ENCODE results near the gene NOTCH3. TPM values are rescaled to one million over a fixed set of nuclear protein-coding genes. Genes with fewer than 3 reads are reported as not detected.

The NOTCH3 gene
- total and polyA plus RNA-seq, 2 experiments from 2014 or later, result 25.2 to 34.8 TPM

- no peaks in the 10 kb centered on the region for H3K9me3 ChIP-seq (ENCODE audit: low read depth)
- no peak overlapping the region for H3K4me3 ChIP-seq
- H4K20me1 ChIP-seq (ENCODE audit: insufficient read depth, poor library complexity, severe bottlenecking), result no peaks in the 10 kb centered on the region
- H3K36me3 ChIP-seq (replicated peaks; ENCODE audit: insufficient read depth, low read depth), result no peaks in the 10 kb centered on the region
- WGBS (ENCODE audit: low lambda C conversion rate, missing lambda C conversion rate), result 95% methylated on average over 22 of the region's 22 CpGs
- no peak overlapping the region for H2AFZ ChIP-seq
- no peaks in the 10 kb centered on the region for H3K9me2 ChIP-seq (replicated peaks; ENCODE audit: insufficient read depth)
- DNase-seq (ENCODE audit: low spot score), result no peak
- peaks cover 9% of the 10 kb centered on the region for H3K4me1 ChIP-seq (ENCODE audit: insufficient read depth)
- peaks cover 17% of the 10 kb centered on the region for H3K79me2 ChIP-seq
- H3K27ac ChIP-seq, result peak overlapping the region; percentile 94
- peak overlapping the region; percentile 91 for H3K4me2 ChIP-seq
- no peaks in the 10 kb centered on the region for H3K27me3 ChIP-seq
- TF ChIP-seq CTCF (IDR thresholded peaks at IDR 0.05; ENCODE audit: poor library complexity), result no peak
- TF ChIP-seq EZH2phosphoT487 (IDR thresholded peaks at IDR 0.05; ENCODE audit: low read depth, severe bottlenecking, unreplicated experiment), result no peak
- TF ChIP-seq EZH2 (IDR thresholded peaks at IDR 0.05; ENCODE audit: borderline replicate concordance), result no peak
Observed at GRCh38 chr19:15123031-15123890, 77.5 kb downstream of the NOTCH3 start.

- Histone ChIP-seq H3K79me2 (peaks cover 17% of the 10 kb centered on the region), H3K27ac (no peak overlapping the region), H3K36me3 (replicated peaks; ENCODE audit: insufficient read depth, low read depth) (no peaks in the 10 kb centered on the region), H3K27me3 (no peaks in the 10 kb centered on the region), H3K4me3 (no peak overlapping the region), H2AFZ (no peak overlapping the region), H3K9me2 (replicated peaks; ENCODE audit: insufficient read depth) (no peaks in the 10 kb centered on the region), H3K4me2 (no peak overlapping the region), H3K4me1 (ENCODE audit: insufficient read depth) (peaks cover 9% of the 10 kb centered on the region), H4K20me1 (ENCODE audit: insufficient read depth, poor library complexity, severe bottlenecking) (no peaks in the 10 kb centered on the region), H3K9me3 (ENCODE audit: low read depth) (no peaks in the 10 kb centered on the region)
- 97% methylated on average over 21 of the region's 21 CpGs for WGBS (ENCODE audit: low lambda C conversion rate, missing lambda C conversion rate)
- TF ChIP-seq EZH2phosphoT487 (IDR thresholded peaks at IDR 0.05; ENCODE audit: low read depth, severe bottlenecking, unreplicated experiment) (no peak), EZH2 (IDR thresholded peaks at IDR 0.05; ENCODE audit: borderline replicate concordance) (no peak), CTCF (IDR thresholded peaks at IDR 0.05; ENCODE audit: poor library complexity) (no peak)
- DNase-seq (ENCODE audit: low spot score), result no peak
Observed at GRCh38 chr19:15122331-15123030, 78.3 kb downstream of the NOTCH3 start.

- no peak overlapping the region for H3K27ac ChIP-seq
- no peaks in the 10 kb centered on the region for H3K9me3 ChIP-seq (ENCODE audit: low read depth)
- 96% methylated on average over 14 of the region's 14 CpGs for WGBS (ENCODE audit: low lambda C conversion rate, missing lambda C conversion rate)
- H4K20me1 ChIP-seq (ENCODE audit: insufficient read depth, poor library complexity, severe bottlenecking), result no peaks in the 10 kb centered on the region
- H3K4me3 ChIP-seq, result no peak overlapping the region
- peaks cover 17% of the 10 kb centered on the region for H3K79me2 ChIP-seq
- H3K4me1 ChIP-seq (ENCODE audit: insufficient read depth), result peaks cover 5% of the 10 kb centered on the region
- no peaks in the 10 kb centered on the region for H3K27me3 ChIP-seq
- TF ChIP-seq CTCF (IDR thresholded peaks at IDR 0.05; ENCODE audit: poor library complexity) (no peak), EZH2phosphoT487 (IDR thresholded peaks at IDR 0.05; ENCODE audit: low read depth, severe bottlenecking, unreplicated experiment) (no peak), EZH2 (IDR thresholded peaks at IDR 0.05; ENCODE audit: borderline replicate concordance) (no peak)
- H3K4me2 ChIP-seq, result no peak overlapping the region
- H2AFZ ChIP-seq, result no peak overlapping the region
- no peak for DNase-seq (ENCODE audit: low spot score)
- no peaks in the 10 kb centered on the region for H3K9me2 ChIP-seq (replicated peaks; ENCODE audit: insufficient read depth)
- H3K36me3 ChIP-seq (replicated peaks; ENCODE audit: insufficient read depth, low read depth), result no peaks in the 10 kb centered on the region
Observed at GRCh38 chr19:15120135-15121026, 80.4 kb downstream of the NOTCH3 start.
